IMR-90 (cell line): ENCODE measurements around the gene PIEZO2. TPM values are rescaled to one million over a fixed set of nuclear protein-coding genes. Genes with fewer than 3 reads are reported as not detected.
"Not testable (repeated sequence)": the region's sequence is repeated elsewhere in the genome, so short reads cannot be mapped to it uniquely, and the experiment has no call there.

Experiments
- ATAC-seq: fragments of 200-7000 bp; cut with Tn5 transposase; 2 replicates; pipeline ENCODE4 v1.9.1; 2020; ENCODE audit warnings: low read depth, mild to moderate bottlenecking, moderate library complexity
- BruUV-seq: library from RNA; stranded (reverse); fragments of 400-500 nt; replicated peaks from 2 replicates; lab custom pipeline; 2021; lab: Mats Ljungman, UMichigan
- CTCF ChIA-PET: fragments of 300-600 bp; formaldehyde crosslinking; extraction: SDS; loops from one replicate; lab custom pipeline; 2021; ENCODE audit warnings: antibody characterized with exemption; lab: Yijun Ruan, JAX
- POLR2A ChIA-PET: fragments of 300-600 bp; sonication (Branson Sonifier 250); formaldehyde crosslinking; loops from one replicate; lab custom pipeline; 2022; ENCODE audit warnings: antibody characterized with exemption; ENCODE audit not compliant: unreplicated experiment; lab: Charles Lee
- DNase-seq: peaks from one replicate; pipeline ENCODE4 v3.0.0; 2013
- H2AFZ ChIP-seq: replicated peaks from 2 replicates; pipeline ENCODE3; 2013; ENCODE audit warnings: low read length, mild to moderate bottlenecking; ENCODE audit not compliant: poor library complexity
- H2AK5ac ChIP-seq: 2 replicates; pipeline ENCODE4 v1.6.1; 2013; ENCODE audit warnings: low read depth, low read length, inconsistent platforms
- H2AK9ac ChIP-seq: replicated peaks from 2 replicates; pipeline ENCODE3; 2013; ENCODE audit warnings: mild to moderate bottlenecking, low read depth, low read length, moderate library complexity; ENCODE audit not compliant: poor library complexity
- H2BK120ac ChIP-seq: 2 replicates; pipeline ENCODE4 v1.6.1; 2013; ENCODE audit warnings: low read depth, low read length, inconsistent platforms
- H2BK15ac ChIP-seq: 3 replicates; pipeline ENCODE4 v1.6.1; 2013; ENCODE audit warnings: low read depth, low read length, inconsistent platforms
- H2BK20ac ChIP-seq: 2 replicates; pipeline ENCODE4 v1.6.1; 2013; ENCODE audit warnings: low read depth, mild to moderate bottlenecking, inconsistent platforms, low read length, moderate library complexity
- H2BK5ac ChIP-seq: 2 replicates; pipeline ENCODE4 v1.6.1; 2013; ENCODE audit warnings: mild to moderate bottlenecking, low read depth, low read length, inconsistent platforms; ENCODE audit not compliant: poor library complexity, severe bottlenecking
- H3K14ac ChIP-seq: replicated peaks from 2 replicates; pipeline ENCODE4 v1.6.1; 2013; ENCODE audit warnings: low read depth, low read length, inconsistent platforms
- H3K18ac ChIP-seq: 2 replicates; pipeline ENCODE4 v1.6.1; 2013; ENCODE audit warnings: low read depth, low read length, control low read depth
- H3K23ac ChIP-seq: 2 replicates; pipeline ENCODE4 v1.6.1; 2013; ENCODE audit warnings: low read depth, low read length, inconsistent platforms
- H3K27ac ChIP-seq: 2 replicates; pipeline ENCODE4 v1.5.1; 2013; ENCODE audit warnings: mild to moderate bottlenecking, control low read depth, low read length; ENCODE audit not compliant: insufficient read depth
- H3K27me3 ChIP-seq: 2 replicates; pipeline ENCODE4 v1.6.1; 2013; ENCODE audit warnings: low read length; ENCODE audit not compliant: control insufficient read depth, insufficient read depth
- H3K36me3 ChIP-seq: 2 replicates; pipeline ENCODE4 v1.6.1; 2013; ENCODE audit warnings: low read length, mixed read lengths; ENCODE audit not compliant: control insufficient read depth, insufficient read depth
- H3K4ac ChIP-seq: 2 replicates; pipeline ENCODE4 v1.6.1; 2013; ENCODE audit warnings: low read depth, low read length, inconsistent platforms
- H3K4me1 ChIP-seq: 2 replicates; pipeline ENCODE4 v1.6.1; 2013; ENCODE audit warnings: low read length, mixed read lengths; ENCODE audit not compliant: control insufficient read depth, insufficient read depth
- H3K4me2 ChIP-seq: 2 replicates; pipeline ENCODE4 v1.6.1; 2013; ENCODE audit warnings: low read depth, mild to moderate bottlenecking, control low read depth, low read length, moderate library complexity
- H3K4me3 ChIP-seq: 2 replicates; pipeline ENCODE4 v1.5.1; 2013; ENCODE audit warnings: low read depth, mild to moderate bottlenecking, control low read depth, low read length, moderate library complexity; ENCODE audit not compliant: insufficient read depth
- H3K56ac ChIP-seq: 2 replicates; pipeline ENCODE4 v1.6.1; 2013; ENCODE audit warnings: low read length, inconsistent platforms; ENCODE audit not compliant: insufficient read depth; ENCODE audit errors: extremely low read depth
- H3K79me1 ChIP-seq, 2 experiments: 2 replicates each; pipeline ENCODE4 v1.6.1; 2013; ENCODE audit warnings: low read length in 2 of 2, inconsistent platforms in 1 of 2, low read depth in 1 of 2
- H3K9ac ChIP-seq: 2 replicates; pipeline ENCODE4 v1.6.1; 2013; ENCODE audit warnings: low read depth, low read length, control low read depth
- H3K9me1 ChIP-seq: 2 replicates; pipeline ENCODE4 v1.6.1; 2013; ENCODE audit warnings: low read length, inconsistent platforms; ENCODE audit not compliant: insufficient read depth
- H3K9me3 ChIP-seq: 2 replicates; pipeline ENCODE4 v1.6.1; 2013; ENCODE audit warnings: low read length; ENCODE audit not compliant: control insufficient read depth, insufficient read depth
- H4K20me1 ChIP-seq: 2 replicates; pipeline ENCODE4 v1.6.1; 2013; ENCODE audit warnings: low read length, inconsistent platforms; ENCODE audit not compliant: insufficient read depth
- H4K5ac ChIP-seq: 2 replicates; pipeline ENCODE4 v1.6.1; 2013; ENCODE audit warnings: mild to moderate bottlenecking, low read depth, low read length, control low read depth
- H4K8ac ChIP-seq, 2 experiments: 2 replicates each; pipeline ENCODE4 v1.6.1; 2013; ENCODE audit warnings: low read depth in 2 of 2, low read length in 2 of 2, control low read depth in 1 of 2, inconsistent platforms in 1 of 2
- H4K91ac ChIP-seq: 2 replicates; pipeline ENCODE4 v1.6.1; 2013; ENCODE audit warnings: low read depth, low read length, inconsistent platforms; ENCODE audit not compliant: insufficient read depth
- WGBS, 2 experiments: methylation state at CpG; one replicate each; pipeline versions ENCODE4 v1.1.5 to v1.1.7; 2013; ENCODE audit warnings: missing lambda C conversion rate in 2 of 2; ENCODE audit not compliant: insufficient read length in 1 of 2; ENCODE audit errors: extremely low coverage in 2 of 2; 5-methylcytosine and 5-hydroxymethylcytosine counted together
- dilution Hi-C: fragments of 300-500 bp; cut with HindIII; formaldehyde crosslinking; loops from one replicate; pipeline ENCODE4 v1.14.3; 2018; ENCODE audit warnings: low sequenced_read_pairs; ENCODE audit not compliant: unreplicated experiment
- in situ Hi-C: fragments of 300-500 bp; cut with MboI; formaldehyde crosslinking; loops from 3 replicates; pipeline ENCODE4 v1.14.3; 2019; ENCODE audit warnings: low sequenced_read_pairs, inconsistent platforms, mixed read lengths
- intact Hi-C: fragments of 100-400 bp; cut with micrococcal nuclease; formaldehyde crosslinking; loops from 2 replicates; pipeline ENCODE4 v1.10.0; 2022
- polyA plus RNA-seq, 3 experiments: library from polyadenylated mRNA; depleted of rRNA; stranded (reverse); fragments of >200 nt; gene quantifications; 2 replicates each; pipeline ENCODE4 v1.2.3, GENCODE V29; 2012; ENCODE audit warnings: low replicate concordance in 1 of 3
- total RNA-seq: library from RNA; depleted of rRNA; stranded (reverse); fragments of >200 nt; gene quantifications from 2 replicates; pipeline ENCODE4 v1.2.3, GENCODE V29; 2012

PIEZO2 gene
- total and polyA plus RNA-seq, 2 of the 4 experiments (the other 2 are of a cell fraction): 2.4 to 4.1 TPM

DNA sequence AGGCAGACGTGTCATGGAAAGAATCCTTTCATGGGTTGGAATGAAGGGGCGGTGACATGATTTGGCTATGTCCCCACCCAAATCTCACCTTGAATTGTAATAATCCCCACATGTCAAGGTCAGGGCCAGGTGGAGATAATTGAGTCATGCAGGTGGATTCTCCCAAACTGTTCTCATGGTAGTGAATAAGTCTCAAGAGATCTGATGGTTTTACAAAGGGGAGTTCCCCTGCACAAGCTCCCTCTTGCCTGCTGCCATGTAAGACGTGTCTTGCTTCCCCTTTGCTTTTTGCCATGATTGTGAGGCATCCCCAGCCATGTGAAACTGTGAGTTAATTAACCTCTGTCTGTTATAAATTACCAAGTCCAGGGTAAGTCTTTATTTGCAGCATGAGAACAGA, 215.7 kb downstream of the PIEZO2 start:
- POLR2A ChIA-PET, DNase-seq, H2BK5ac ChIP-seq, H3K9ac ChIP-seq, in situ Hi-C loops, CTCF ChIA-PET, H3K27ac ChIP-seq, H4K91ac ChIP-seq, H4K20me1 ChIP-seq, H3K56ac ChIP-seq, H2BK120ac ChIP-seq, H3K14ac ChIP-seq, H3K4me2 ChIP-seq, H3K23ac ChIP-seq, H2AK9ac ChIP-seq, H2AK5ac ChIP-seq, H3K4me3 ChIP-seq, H3K36me3 ChIP-seq, H3K9me3 ChIP-seq, H2BK20ac ChIP-seq, H4K5ac ChIP-seq, H3K79me1 ChIP-seq, H3K27me3 ChIP-seq, ATAC-seq, H2BK15ac ChIP-seq, H3K18ac ChIP-seq, H4K8ac ChIP-seq, intact Hi-C loops, H2AFZ ChIP-seq, BruUV-seq, dilution Hi-C loops, H3K4ac ChIP-seq, H3K9me1 ChIP-seq: not testable (repeated sequence)
- H3K4me1 ChIP-seq: peaks cover 14% of the 10 kb centered on the region
- WGBS, 2 experiments: no CpG with 5 or more reads among the region's 3 CpGs
